GM12878 (cell line): ENCODE results near the gene APC2. TPM values are rescaled to one million over a fixed set of nuclear protein-coding genes. Genes with fewer than 3 reads are reported as not detected.

Experiments
- DPF2 ChIP-seq: fragments of 450-650 bp; IDR thresholded peaks from 2 replicates; pipeline ENCODE4 v1.6.1; 2017; ENCODE audit warnings: mild to moderate bottlenecking
- GATAD2B ChIP-seq: fragments of 450-650 bp; conservative IDR thresholded peaks from 2 replicates; pipeline ENCODE4 v1.6.1; 2017; ENCODE audit warnings: low read depth, mild to moderate bottlenecking, moderate library complexity
- HDAC2 ChIP-seq: fragments of 200-600 bp; sonication (generic); IDR thresholded peaks from 2 replicates; pipeline ENCODE4 v1.6.1; 2017
- IKZF1 ChIP-seq: fragments of 450-650 bp; conservative IDR thresholded peaks from 2 replicates; pipeline ENCODE4 v1.6.1; 2017; ENCODE audit warnings: antibody characterized with exemption, mild to moderate bottlenecking
- IRF3 ChIP-seq: fragments of 450-650 bp; IDR thresholded peaks from 2 replicates; pipeline ENCODE4 v1.6.1; 2014; ENCODE audit warnings: mild to moderate bottlenecking
- IRF5 ChIP-seq: fragments of 450-650 bp; IDR thresholded peaks from 2 replicates; pipeline ENCODE4 v1.6.1; 2017; ENCODE audit warnings: borderline replicate concordance
- JUNB ChIP-seq: IDR thresholded peaks from 2 replicates; pipeline ENCODE4 v1.6.1; 2016; ENCODE audit warnings: antibody characterized with exemption, mild to moderate bottlenecking
- LARP7 ChIP-seq: fragments of 450-650 bp; IDR thresholded peaks from 2 replicates; pipeline ENCODE4 v1.6.1; 2017; ENCODE audit warnings: mild to moderate bottlenecking
- NFIC ChIP-seq: IDR thresholded peaks from 2 replicates; pipeline ENCODE4 v1.6.1; 2012; ENCODE audit warnings: low read depth, mild to moderate bottlenecking, inconsistent platforms, low read length, moderate library complexity
- NR2F1 ChIP-seq: fragments of 450-650 bp; conservative IDR thresholded peaks from 2 replicates; pipeline ENCODE4 v1.6.1; 2017; ENCODE audit warnings: mild to moderate bottlenecking
- POLR2AphosphoS5 ChIP-seq: IDR thresholded peaks from 2 replicates; pipeline ENCODE4 v1.6.1; 2011; ENCODE audit warnings: mild to moderate bottlenecking, low read length, inconsistent platforms
- ZNF24 ChIP-seq: fragments of 450-650 bp; IDR thresholded peaks from 2 replicates; pipeline ENCODE4 v1.6.1; 2017; ENCODE audit warnings: antibody characterized with exemption, mild to moderate bottlenecking
- polyA plus RNA-seq, 11 experiments: library from polyadenylated mRNA; depleted of rRNA in 4 of 11; unstranded in 6 of 11; stranded (reverse) in 5 of 11; fragments of >200 nt; fragmentation: Nextera tagmentation in 4 of 11; fragmentation: Illumina TruSeq in 1 of 11; extraction: Ambion mirVana in 4 of 11; extraction: Trizol in 1 of 11; gene quantifications; 1 replicate in 1 of 11; 2 replicates in 10 of 11; pipeline versions ENCODE4 v1.2.1 to v1.2.3, GENCODE V29; 2011 to 2016; ENCODE audit warnings: inconsistent platforms in 2 of 11, missing spikeins in 2 of 11, low read depth in 1 of 11
- total RNA-seq, 4 experiments: library from RNA; depleted of rRNA in 3 of 4; stranded (reverse); fragments of >200 nt in 3 of 4; fragmentation: Illumina TruSeq in 1 of 4; extraction: Trizol in 1 of 4; gene quantifications; 2 replicates each; pipeline versions ENCODE4 v1.2.1 to v1.2.3, GENCODE V29; 2013 to 2021

Gene APC2
- total and polyA plus RNA-seq, 10 of the 15 experiments (the other 5 are each of a cell fraction or from before 2014, with no cell fraction given) = under 0.01 to 0.73 (median 0.04) TPM; not detected in 5

GRCh38 chr19:1407528-1408299 lies 42.2 kb upstream of the APC2 start, which contains the start of gene DAZAP1 (continued):
- TF ChIP-seq IRF3 = no peak
- TF ChIP-seq IKZF1 = peak; percentile 77
- TF ChIP-seq IRF5 = no peak
- peak; percentile 62; the same call in 1 of the 2 replicates for TF ChIP-seq GATAD2B
- no peak for TF ChIP-seq NFIC
- TF ChIP-seq JUNB = no peak
- TF ChIP-seq POLR2AphosphoS5 = no peak
- peak; percentile 28; the same call in 1 of the 2 replicates for TF ChIP-seq NR2F1
- no peak for TF ChIP-seq ZNF24
- no peak for TF ChIP-seq LARP7
- TF ChIP-seq DPF2 = peak; percentile 29; the same call in 1 of the 2 replicates
- TF ChIP-seq HDAC2 = no peak
